GM21717 (cell line): Measurements from ENCODE around the gene ZNF532.

Experiments used
- ATAC-seq: cut with Tn5 transposase; IDR thresholded peaks from one replicate; pipeline ENCODE4 v1.9.1; 2021; ENCODE audit warnings: mild to moderate bottlenecking, moderate library complexity; ENCODE audit not compliant: unreplicated experiment

ZNF532 gene

GRCh38 chr18:58937071-58937886, 72.6 kb downstream of the ZNF532 start:
- no peak for ATAC-seq

DNA sequence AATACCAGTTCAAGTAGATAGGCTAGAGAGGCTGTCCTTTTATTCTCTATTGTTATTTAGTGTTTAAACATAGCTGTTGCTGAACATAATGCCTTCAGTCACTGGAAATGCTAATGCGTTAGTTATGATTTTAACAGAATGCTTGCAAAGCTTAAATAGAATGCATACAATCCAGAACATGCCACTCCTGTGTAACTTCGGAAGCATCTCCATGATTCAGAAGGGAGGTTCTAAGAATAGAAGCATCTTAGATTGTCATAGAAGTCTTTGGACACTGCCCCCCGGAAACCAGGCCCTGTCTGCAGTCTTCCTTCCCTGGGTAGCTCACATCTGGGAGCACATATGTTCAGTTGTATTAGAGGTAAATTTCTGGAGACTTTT, 73.2 kb downstream of the ZNF532 start:
- no peak for ATAC-seq

GRCh38 chr18:58941426-58942099, 76.9 kb downstream of the ZNF532 start:
- ATAC-seq, result no peak

- ATAC-seq, result no peak
Measured at GRCh38 chr18:58943896-58944295, 79.2 kb downstream of the ZNF532 start.

DNA sequence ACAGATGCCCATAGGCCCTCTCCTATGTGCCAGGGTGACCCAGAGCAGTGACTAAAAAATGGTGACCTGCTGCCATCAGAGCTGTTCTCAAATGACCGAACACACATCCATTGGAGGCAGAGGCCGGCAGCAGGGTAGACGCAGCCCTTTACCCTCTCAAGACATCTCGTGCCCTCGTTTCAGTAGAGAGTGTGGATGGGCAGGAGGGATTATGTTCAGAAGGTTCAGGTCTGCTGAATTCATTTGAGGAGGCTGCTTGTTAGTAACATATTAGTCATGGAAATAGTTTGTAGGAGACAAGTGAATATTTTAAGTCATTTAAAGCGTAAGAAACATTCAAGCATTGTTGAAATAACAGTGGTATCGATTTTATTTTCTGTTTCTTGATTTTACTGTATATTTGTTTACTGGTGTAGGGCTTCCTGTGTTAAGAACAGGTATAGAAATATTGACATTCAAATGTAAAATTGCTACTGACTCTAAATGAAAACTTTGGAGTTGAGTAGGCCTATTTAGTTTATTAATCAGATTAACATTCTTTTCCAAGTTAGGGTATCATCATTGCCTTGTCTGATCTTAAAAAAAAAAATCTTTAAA, 82.6 kb downstream of the ZNF532 start:
- ATAC-seq, result no peak

DNA sequence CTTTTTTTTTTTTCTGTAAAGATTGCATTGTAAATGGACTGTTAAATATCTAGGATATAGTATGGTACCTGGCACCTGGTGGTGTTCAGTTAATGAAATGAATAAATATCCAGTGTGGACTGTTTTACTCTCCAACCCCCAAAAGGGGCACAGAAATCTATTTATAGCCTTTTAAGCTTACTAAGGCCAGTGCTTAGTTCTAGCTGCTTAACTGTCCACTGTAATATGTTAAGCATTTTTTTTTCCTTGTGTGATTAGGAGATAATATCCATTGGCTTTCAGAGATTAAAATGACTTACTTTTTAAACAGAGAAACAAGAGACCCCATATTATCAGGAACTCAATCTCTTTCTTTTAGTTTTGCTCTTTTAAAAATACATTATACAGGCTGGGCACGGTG, 84.4 kb downstream of the ZNF532 start:
- no peak for ATAC-seq

GRCh38 chr18:58951986-58952702, 87.5 kb downstream of the ZNF532 start:
- no peak for ATAC-seq

DNA sequence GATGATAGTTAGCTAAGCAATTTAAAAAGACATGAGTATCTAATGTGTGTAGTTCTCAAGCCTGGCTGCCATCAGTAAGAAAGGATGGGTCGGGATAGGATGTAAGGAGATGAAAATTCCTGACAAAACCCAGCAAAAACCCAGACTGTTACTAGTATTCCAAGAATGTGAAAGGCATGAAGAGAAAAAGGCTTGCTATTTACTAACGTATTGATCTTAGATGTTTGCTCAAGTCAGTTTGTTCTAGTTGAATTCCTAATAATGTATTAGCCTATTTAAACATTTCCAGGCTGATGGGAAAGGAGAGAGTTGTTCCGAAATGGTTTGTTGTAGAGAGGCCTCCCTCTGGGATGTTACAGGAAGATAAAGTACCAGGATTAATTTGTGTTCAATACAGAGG, 88.2 kb downstream of the ZNF532 start:
- no peak for ATAC-seq

GRCh38 chr18:58953627-58954026, 89.0 kb downstream of the ZNF532 start:
- ATAC-seq, result no peak

DNA sequence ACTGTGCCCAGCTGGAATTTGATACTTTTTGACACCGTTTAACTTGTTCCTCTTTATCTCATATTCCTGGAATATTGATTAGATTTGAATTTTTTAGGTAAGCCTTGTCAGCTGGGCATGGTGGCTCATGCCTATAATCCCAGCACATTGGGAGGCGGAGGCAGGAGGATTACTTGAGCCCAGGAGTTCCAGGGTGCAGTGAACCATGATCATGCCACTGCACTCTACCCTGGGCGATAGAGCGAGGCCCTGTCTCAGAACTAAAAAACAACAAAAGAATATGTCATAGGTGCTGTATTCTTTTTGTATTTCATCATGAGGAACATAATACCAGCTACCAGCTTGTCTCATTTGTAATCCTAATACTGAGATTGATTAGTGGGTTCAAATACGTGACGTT, 90.3 kb downstream of the ZNF532 start:
- no peak for ATAC-seq

GRCh38 chr18:58955738-58956137, 91.1 kb downstream of the ZNF532 start:
- ATAC-seq, result no peak

DNA sequence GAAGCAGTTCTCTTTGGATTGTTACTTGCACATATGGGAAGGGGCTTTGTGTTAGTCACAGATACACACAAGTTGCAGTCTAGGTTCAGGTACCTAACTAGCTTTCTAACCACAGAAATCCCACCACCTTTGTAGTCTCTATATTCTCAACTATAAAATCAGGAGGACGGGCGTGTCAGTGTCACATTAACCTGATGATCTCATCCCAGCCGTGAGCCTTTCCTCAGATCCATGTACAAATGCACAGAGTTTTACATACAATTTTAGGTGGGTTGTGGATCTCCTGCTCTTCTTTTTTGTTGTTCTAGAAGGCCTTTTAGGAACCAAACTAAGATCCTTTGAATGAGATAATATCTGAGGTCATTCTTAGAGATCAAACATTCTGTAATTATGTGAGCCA, 94.0 kb downstream of the ZNF532 start:
- no peak for ATAC-seq

DNA sequence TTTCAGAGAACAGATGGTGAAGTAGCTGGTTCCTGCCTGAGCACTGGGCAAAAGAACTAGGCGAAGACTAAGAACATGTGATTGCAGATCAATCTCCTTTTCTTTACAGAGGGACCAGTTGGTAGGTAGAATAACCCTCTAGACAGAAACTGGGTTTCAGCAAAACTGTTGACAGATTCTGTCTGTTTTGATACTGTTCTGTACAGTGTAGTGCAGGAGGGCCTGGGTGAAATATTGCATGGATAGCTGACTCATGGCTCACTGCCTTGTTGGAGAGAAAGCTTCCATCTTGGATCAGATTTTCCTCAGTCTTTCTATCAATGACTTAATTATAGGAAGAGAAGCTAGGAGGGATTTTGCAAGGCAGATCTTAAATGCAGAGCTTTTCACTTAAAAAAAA, 95.8 kb downstream of the ZNF532 start:
- no peak for ATAC-seq

- no peak for ATAC-seq
Measured at GRCh38 chr18:58960946-58961722, 96.5 kb downstream of the ZNF532 start.

- no peak for ATAC-seq
Measured at GRCh38 chr18:58962336-58962735, 97.7 kb downstream of the ZNF532 start.

- ATAC-seq, result no peak
Measured at GRCh38 chr18:58965291-58966004, 100.8 kb downstream of the ZNF532 start.

DNA sequence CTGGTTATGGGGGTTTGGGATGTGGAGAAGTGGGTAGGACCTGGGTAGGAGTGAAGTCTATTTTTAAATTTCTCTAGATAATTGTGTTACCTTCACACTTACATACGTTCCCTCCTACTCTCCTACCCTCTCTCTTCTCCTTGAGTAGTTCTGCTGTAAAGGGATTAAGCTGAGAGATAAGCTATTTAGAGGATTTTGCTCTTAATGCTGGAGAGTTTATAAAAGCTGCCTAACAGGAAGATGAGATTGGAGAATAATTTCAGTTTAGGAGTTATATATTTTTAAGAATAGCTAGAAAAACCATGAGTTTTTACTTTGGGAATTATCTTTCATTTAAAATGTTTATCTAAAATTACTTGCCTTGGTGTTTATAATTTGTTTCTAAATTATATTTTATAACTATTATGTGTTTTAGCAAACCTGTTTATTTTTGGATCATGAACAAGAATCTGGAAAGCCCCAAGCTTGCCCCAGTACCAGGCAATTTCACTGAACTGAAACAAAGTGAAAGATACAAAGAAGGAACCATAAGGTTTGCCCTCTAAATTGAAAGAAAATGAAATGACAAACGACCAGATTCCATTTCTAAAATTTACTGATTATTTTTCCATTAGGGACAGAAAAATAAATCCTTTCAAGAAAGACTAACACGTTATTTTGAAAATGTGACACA, 101.5 kb downstream of the ZNF532 start:
- no peak for ATAC-seq

- no peak for ATAC-seq
Measured at GRCh38 chr18:58966704-58967103, 102.0 kb downstream of the ZNF532 start.

DNA sequence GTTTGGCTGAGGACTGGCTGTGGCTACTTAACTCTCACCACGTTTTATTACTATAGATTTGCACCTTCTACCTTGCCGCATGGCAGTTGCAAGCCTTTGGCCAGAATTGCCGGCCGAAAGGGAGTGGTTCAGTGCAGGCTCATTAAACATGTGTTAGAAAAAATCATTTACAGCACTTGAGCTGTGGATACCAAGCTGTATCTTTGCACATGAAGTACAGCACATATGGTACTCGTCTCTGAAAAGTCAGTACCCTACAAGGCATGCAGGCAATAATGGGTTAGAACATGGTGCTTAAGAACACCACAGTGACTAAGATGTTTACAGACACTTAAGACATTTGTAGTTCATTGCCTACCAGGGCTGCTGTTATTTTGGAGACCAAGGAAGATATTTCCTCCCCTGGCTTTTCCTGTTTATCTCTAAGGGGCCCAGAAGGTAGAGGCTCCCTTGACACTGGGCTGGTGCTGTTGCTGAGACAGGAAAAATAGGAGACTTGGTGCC, 103.1 kb downstream of the ZNF532 start:
- no peak for ATAC-seq
